HepG2 (cell line): ENCODE data around the gene TRAPPC10. TPM values are rescaled to one million over a fixed set of nuclear protein-coding genes. Genes with fewer than 3 reads are reported as not detected.

ENCODE experiments used
- DR1 ChIP-seq: sonication (generic); formaldehyde crosslinking; IDR thresholded peaks from 2 replicates; pipeline ENCODE4 v1.8.0; 2021; ENCODE audit warnings: mild to moderate bottlenecking, missing genetic modification reagents, inconsistent platforms
- FOXA1 ChIP-seq, 2 experiments: fragments of 450-650 bp in 1 of 2; sonication (generic) in 1 of 2; formaldehyde crosslinking in 1 of 2; IDR thresholded peaks; 2 replicates each; pipeline versions ENCODE4 v1.4.0 to v1.6.1; 2016 to 2020; ENCODE audit warnings: missing genetic modification reagents in 1 of 2
- MXD1 ChIP-seq: sonication (generic); formaldehyde crosslinking; IDR thresholded peaks from 2 replicates; pipeline ENCODE4 v1.4.0; 2020; ENCODE audit warnings: mild to moderate bottlenecking, missing genetic modification reagents
- RARA ChIP-seq: IDR thresholded peaks from 2 replicates; pipeline ENCODE4 v1.6.1; 2016; ENCODE audit warnings: missing genetic modification reagents, missing compliant biosample characterization
- SIX4 ChIP-seq: sonication (generic); formaldehyde crosslinking; IDR thresholded peaks from 2 replicates; pipeline ENCODE4 v1.4.0; 2020; ENCODE audit warnings: missing genetic modification reagents
- ZBTB21 ChIP-seq: sonication (generic); formaldehyde crosslinking; IDR thresholded peaks from 2 replicates; pipeline ENCODE4 v1.4.0; 2020; ENCODE audit warnings: missing genetic modification reagents
- ZBTB4 ChIP-seq: sonication (generic); formaldehyde crosslinking; IDR thresholded peaks from 2 replicates; pipeline ENCODE4 v1.4.0; 2020; ENCODE audit warnings: missing genetic modification reagents, mild to moderate bottlenecking, borderline replicate concordance
- ZNF136 ChIP-seq: sonication (generic); formaldehyde crosslinking; IDR thresholded peaks from 2 replicates; pipeline ENCODE4 v1.8.1; 2022; ENCODE audit warnings: low read depth, mild to moderate bottlenecking, moderate library complexity, missing genetic modification reagents
- ZNF710 ChIP-seq: sonication (generic); formaldehyde crosslinking; IDR thresholded peaks from 2 replicates; pipeline ENCODE4 v1.5.0; 2020; ENCODE audit warnings: mild to moderate bottlenecking, missing genetic modification reagents, borderline replicate concordance
- polyA plus RNA-seq, 8 experiments: library from polyadenylated mRNA; depleted of rRNA in 3 of 8; stranded (reverse) in 7 of 8; unstranded in 1 of 8; fragments of >200 nt; fragmentation: Illumina TruSeq in 4 of 8; extraction: Trizol in 4 of 8; gene quantifications; 2 replicates each; pipeline versions ENCODE4 v1.2.1 to v1.2.3, GENCODE V29; 2011 to 2016; ENCODE audit warnings: low read depth in 4 of 8, missing spikeins in 1 of 8, mixed read lengths in 1 of 8; ENCODE audit not compliant: insufficient read depth in 1 of 8
- total RNA-seq, 5 experiments: library from RNA; depleted of rRNA; stranded (reverse); fragments of >200 nt; fragmentation: Illumina TruSeq; extraction: Trizol; gene quantifications; 2 replicates each; pipeline ENCODE4 v1.2.3, GENCODE V29; 2016; ENCODE audit warnings: low read depth in 1 of 5

TRAPPC10 gene
- total and polyA plus RNA-seq, 2 of the 13 experiments (the other 11 are each of a cell fraction or from before 2014, with no cell fraction given), result 10.6 to 16.5 TPM

GRCh38 chr21:43972850-43973633, 39.1 kb upstream of the TRAPPC10 start (continued):
- TF ChIP-seq ZNF136 (CRISPR knock-in tag) (no peak), FOXA1 (IDR thresholded peaks at IDR 0.05) (no peak), FOXA1 (CRISPR knock-in tag; IDR thresholded peaks at IDR 0.05) (no peak), MXD1 (CRISPR knock-in tag) (no peak), DR1 (CRISPR knock-in tag) (no peak), RARA (CRISPR knock-in tag) (peak; percentile 48), ZNF710 (CRISPR knock-in tag) (no peak), ZBTB21 (CRISPR knock-in tag) (no peak), ZBTB4 (CRISPR knock-in tag) (no peak), SIX4 (no peak)
- TF ChIP-seq, all 625 proteins: peak for 6
